HAP-1 (cell line): Measurements from ENCODE around the gene PPP3CB.

Experiments
- DNase-seq, 2 experiments: peaks; one replicate each; pipeline ENCODE4 v3.0.0-alpha.2; 2016 to 2020; ENCODE audit warnings: low spot score in 2 of 2
- H3K27me3 ChIP-seq: fragments of 250-450 bp; sonication (Bioruptor Pico); 2 replicates; pipeline ENCODE4 v1.5.1; 2020; ENCODE audit warnings: low read depth, mild to moderate bottlenecking, moderate library complexity
- H3K36me3 ChIP-seq: fragments of 250-450 bp; sonication (Bioruptor Pico); replicated peaks from 2 replicates; pipeline ENCODE4 v1.5.1; 2020; ENCODE audit warnings: mild to moderate bottlenecking
- H3K4me1 ChIP-seq: fragments of 250-450 bp; sonication (Bioruptor Pico); 2 replicates; pipeline ENCODE4 v1.5.1; 2020; ENCODE audit warnings: mild to moderate bottlenecking
- H3K4me3 ChIP-seq: fragments of 250-450 bp; sonication (Bioruptor Pico); 2 replicates; pipeline ENCODE4 v1.5.1; 2020; ENCODE audit warnings: mild to moderate bottlenecking, moderate library complexity
- H3K9me3 ChIP-seq: fragments of 250-450 bp; sonication (Bioruptor Pico); 2 replicates; pipeline ENCODE4 v1.5.1; 2020; ENCODE audit warnings: mild to moderate bottlenecking, moderate library complexity
- in situ Hi-C: fragments of 300-500 bp; cut with MboI; formaldehyde crosslinking; loops from 3 replicates; pipeline ENCODE4 v1.14.3; 2020; ENCODE audit warnings: low sequenced_read_pairs, inconsistent platforms, mixed read lengths

The PPP3CB gene

GRCh38 chr10:73495884-73496674, at the start of gene PPP3CB:
Gene PPP3CB, minus strand, starts transcription at chr10:73496024. Its CDS starts 135 bp downstream, at chr10:73495889.
- peak within 1 kb of the TSS; percentile 96 for H3K4me3 ChIP-seq
- in situ Hi-C loops: no loop called here
- peak; percentile 92 to 95 for DNase-seq
- no peaks in the 10 kb centered on the region for H3K9me3 ChIP-seq
- no peaks in the 10 kb centered on the region for H3K27me3 ChIP-seq
- peaks cover 13% of the 10 kb centered on the region for H3K4me1 ChIP-seq
- H3K36me3 ChIP-seq: 0 out of 2 replicates have a peak, but pooled peaks cover 4% of the 10 kb centered on the region

- DNase-seq: no peak
- no peaks in the 10 kb centered on the region for H3K4me1 ChIP-seq
- in situ Hi-C loops: no loop called here
Observed at GRCh38 chr10:73545357-73545756, 49.5 kb upstream of the PPP3CB start.

GRCh38 chr10:73537709-73538108, 41.9 kb upstream of the PPP3CB start:
- in situ Hi-C loops: no loop called here
- Histone ChIP-seq H3K36me3 (peaks cover 4% of the 10 kb centered on the region), H3K9me3 (no peaks in the 10 kb centered on the region), H3K4me3 (no peak overlapping the region), H3K27me3 (no peaks in the 10 kb centered on the region), H3K4me1 (peaks cover 3% of the 10 kb centered on the region; the same call in 1 of the 2 replicates)
- peak; percentile 23 to 49 for DNase-seq

More at GRCh38 chr10:73545357-73545756, 49.5 kb upstream of the PPP3CB start:
- H3K4me3 ChIP-seq: no peak overlapping the region
- no peaks in the 10 kb centered on the region for H3K9me3 ChIP-seq
- 0 out of 2 replicates have a peak, but pooled peaks cover 3% of the 10 kb centered on the region for H3K36me3 ChIP-seq
- no peaks in the 10 kb centered on the region for H3K27me3 ChIP-seq

GRCh38 chr10:73537288-73537687, 41.5 kb upstream of the PPP3CB start:
- Histone ChIP-seq H3K4me3 (no peak overlapping the region), H3K4me1 (peaks cover 3% of the 10 kb centered on the region; the same call in 1 of the 2 replicates), H3K9me3 (no peaks in the 10 kb centered on the region), H3K36me3 (peaks cover 3% of the 10 kb centered on the region), H3K27me3 (no peaks in the 10 kb centered on the region)
- DNase-seq: no peak
- in situ Hi-C loops: no loop called here

GRCh38 chr10:73534857-73535256, 39.0 kb upstream of the PPP3CB start:
- Histone ChIP-seq H3K9me3 (no peaks in the 10 kb centered on the region), H3K4me3 (no peak overlapping the region), H3K27me3 (no peaks in the 10 kb centered on the region), H3K36me3 (peaks cover 9% of the 10 kb centered on the region), H3K4me1 (peaks cover 3% of the 10 kb centered on the region; the same call in 1 of the 2 replicates)
- no peak for DNase-seq
- in situ Hi-C loops: no loop called here

- no peak overlapping the region for H3K4me3 ChIP-seq
- H3K27me3 ChIP-seq: no peaks in the 10 kb centered on the region
- peak; percentile 65 to 81 for DNase-seq
- no peaks in the 10 kb centered on the region for H3K9me3 ChIP-seq
- H3K36me3 ChIP-seq: peaks cover 11% of the 10 kb centered on the region
- in situ Hi-C loops: loop anchor here (5.0 kb wide), 1 partner anchor 113 kb away; the partner anchor contains the start of gene MYOZ1
- no peaks in the 10 kb centered on the region for H3K4me1 ChIP-seq
Observed at GRCh38 chr10:73529089-73529832, 33.4 kb upstream of the PPP3CB start.

GRCh38 chr10:73522263-73522662, 26.4 kb upstream of the PPP3CB start:
- no peaks in the 10 kb centered on the region for H3K4me1 ChIP-seq
- in situ Hi-C loops: no loop called here
- no peak overlapping the region for H3K4me3 ChIP-seq
- H3K27me3 ChIP-seq: no peaks in the 10 kb centered on the region
- no peaks in the 10 kb centered on the region for H3K9me3 ChIP-seq
- peaks cover 14% of the 10 kb centered on the region for H3K36me3 ChIP-seq
- DNase-seq: no peak

- Histone ChIP-seq H3K36me3 (peaks cover 17% of the 10 kb centered on the region), H3K9me3 (no peaks in the 10 kb centered on the region), H3K27me3 (no peaks in the 10 kb centered on the region), H3K4me1 (no peaks in the 10 kb centered on the region), H3K4me3 (no peak overlapping the region)
- in situ Hi-C loops: no loop called here
- DNase-seq: no peak
Observed at GRCh38 chr10:73519336-73519735, 23.5 kb upstream of the PPP3CB start.

GRCh38 chr10:73517166-73517888, 21.5 kb upstream of the PPP3CB start:
- DNase-seq: no peak

GRCh38 chr10:73512207-73512743, 16.5 kb upstream of the PPP3CB start:
- no peak for DNase-seq
- Histone ChIP-seq H3K4me1 (no peaks in the 10 kb centered on the region), H3K9me3 (no peaks in the 10 kb centered on the region), H3K36me3 (peaks cover 8% of the 10 kb centered on the region), H3K27me3 (no peaks in the 10 kb centered on the region), H3K4me3 (no peak overlapping the region)
- in situ Hi-C loops: no loop called here

More at GRCh38 chr10:73517166-73517888, 21.5 kb upstream of the PPP3CB start:
- in situ Hi-C loops: no loop called here
- Histone ChIP-seq H3K4me1 (no peaks in the 10 kb centered on the region), H3K4me3 (no peak overlapping the region), H3K36me3 (peaks cover 13% of the 10 kb centered on the region), H3K9me3 (no peaks in the 10 kb centered on the region), H3K27me3 (no peaks in the 10 kb centered on the region)

GRCh38 chr10:73509695-73510094, 13.9 kb upstream of the PPP3CB start:
- Histone ChIP-seq H3K27me3 (no peaks in the 10 kb centered on the region), H3K4me3 (no peak overlapping the region), H3K4me1 (no peaks in the 10 kb centered on the region), H3K36me3 (no peaks in the 10 kb centered on the region), H3K9me3 (no peaks in the 10 kb centered on the region)
- no peak for DNase-seq
- in situ Hi-C loops: no loop called here

GRCh38 chr10:73506491-73506890, 10.7 kb upstream of the PPP3CB start:
- peaks cover 3% of the 10 kb centered on the region; the same call in 1 of the 2 replicates for H3K36me3 ChIP-seq
- H3K4me1 ChIP-seq: no peaks in the 10 kb centered on the region
- H3K9me3 ChIP-seq: no peaks in the 10 kb centered on the region
- no peak overlapping the region for H3K4me3 ChIP-seq
- no peaks in the 10 kb centered on the region for H3K27me3 ChIP-seq
- in situ Hi-C loops: no loop called here
- no peak for DNase-seq

- Histone ChIP-seq H3K4me1 (no peaks in the 10 kb centered on the region), H3K9me3 (no peaks in the 10 kb centered on the region), H3K27me3 (no peaks in the 10 kb centered on the region), H3K4me3 (no peak overlapping the region), H3K36me3 (peaks cover 3% of the 10 kb centered on the region; the same call in 1 of the 2 replicates)
- in situ Hi-C loops: no loop called here
- no peak for DNase-seq
Observed at GRCh38 chr10:73506074-73506473, 10.2 kb upstream of the PPP3CB start.
